ENCODE measurements around the gene SYTL1.

The SYTL1 gene, protein sequence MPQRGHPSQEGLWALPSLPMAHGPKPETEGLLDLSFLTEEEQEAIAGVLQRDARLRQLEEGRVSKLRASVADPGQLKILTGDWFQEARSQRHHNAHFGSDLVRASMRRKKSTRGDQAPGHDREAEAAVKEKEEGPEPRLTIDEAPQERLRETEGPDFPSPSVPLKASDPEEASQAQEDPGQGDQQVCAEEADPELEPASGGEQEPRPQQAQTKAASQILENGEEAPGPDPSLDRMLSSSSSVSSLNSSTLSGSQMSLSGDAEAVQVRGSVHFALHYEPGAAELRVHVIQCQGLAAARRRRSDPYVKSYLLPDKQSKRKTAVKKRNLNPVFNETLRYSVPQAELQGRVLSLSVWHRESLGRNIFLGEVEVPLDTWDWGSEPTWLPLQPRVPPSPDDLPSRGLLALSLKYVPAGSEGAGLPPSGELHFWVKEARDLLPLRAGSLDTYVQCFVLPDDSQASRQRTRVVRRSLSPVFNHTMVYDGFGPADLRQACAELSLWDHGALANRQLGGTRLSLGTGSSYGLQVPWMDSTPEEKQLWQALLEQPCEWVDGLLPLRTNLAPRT

DNA sequence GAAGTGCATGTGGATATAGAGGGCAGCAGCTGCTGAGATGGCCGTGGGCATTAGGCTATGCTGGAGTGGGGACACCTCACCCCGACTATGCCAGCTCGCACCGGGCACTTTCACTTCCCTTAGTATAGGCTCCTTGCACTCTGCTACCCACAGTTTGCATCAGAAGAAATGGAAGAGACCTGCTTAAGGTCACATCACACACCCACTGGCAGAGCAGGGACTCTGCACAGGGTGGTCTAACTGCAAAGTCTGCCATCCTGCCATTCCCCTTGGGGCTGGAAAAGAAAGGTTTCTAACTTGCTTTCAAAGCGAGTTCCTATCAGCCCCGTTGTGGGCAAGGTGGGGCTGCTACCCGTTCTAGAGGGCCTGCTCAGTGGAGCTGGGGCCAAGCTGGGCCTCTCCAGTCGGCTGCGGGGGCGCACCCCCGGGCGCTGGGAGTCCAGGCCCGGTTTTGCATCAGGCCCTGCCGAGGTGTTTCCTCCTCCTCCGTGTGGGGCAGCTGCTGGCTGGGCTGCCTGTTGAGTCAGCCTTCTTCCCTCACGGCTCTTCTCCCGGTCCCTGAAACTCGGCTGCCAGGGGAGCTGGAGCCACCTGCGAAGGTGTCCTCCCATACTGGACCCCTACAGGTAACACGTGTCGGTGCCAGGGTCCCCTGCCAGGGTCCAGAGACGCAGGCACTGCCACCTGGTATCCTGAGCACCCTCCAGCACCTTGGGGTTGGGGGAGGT, at the start of gene SYTL1:
Gene SYTL1, plus strand, starts transcription at position 498 of the 728 bp plus-strand sequence. CDS start 3,313 bp downstream, outside the sequence.
- no peak for DNase-seq (ENCODE audit: low spot score)

DNA sequence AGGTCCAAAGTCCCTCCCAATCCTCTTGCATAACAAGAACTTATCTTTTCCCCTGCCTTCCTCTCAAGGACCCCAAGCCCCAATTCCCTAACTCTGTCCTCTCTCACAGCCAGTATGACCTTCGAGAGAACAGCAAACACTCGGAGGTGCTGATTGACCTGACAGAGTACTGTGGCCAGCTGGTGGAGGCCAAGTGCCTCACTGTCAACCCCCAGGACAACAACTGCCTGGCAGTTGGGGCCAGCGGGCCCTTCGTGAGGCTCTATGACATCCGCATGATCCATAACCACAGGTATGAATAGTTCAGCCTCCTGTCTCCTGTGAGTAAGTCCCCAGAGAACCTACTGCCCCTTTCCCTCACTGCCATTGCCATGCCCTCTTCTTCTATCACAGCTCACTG, 49.7 kb upstream of the SYTL1 start:
- no peak for DNase-seq (ENCODE audit: low spot score)

DNA sequence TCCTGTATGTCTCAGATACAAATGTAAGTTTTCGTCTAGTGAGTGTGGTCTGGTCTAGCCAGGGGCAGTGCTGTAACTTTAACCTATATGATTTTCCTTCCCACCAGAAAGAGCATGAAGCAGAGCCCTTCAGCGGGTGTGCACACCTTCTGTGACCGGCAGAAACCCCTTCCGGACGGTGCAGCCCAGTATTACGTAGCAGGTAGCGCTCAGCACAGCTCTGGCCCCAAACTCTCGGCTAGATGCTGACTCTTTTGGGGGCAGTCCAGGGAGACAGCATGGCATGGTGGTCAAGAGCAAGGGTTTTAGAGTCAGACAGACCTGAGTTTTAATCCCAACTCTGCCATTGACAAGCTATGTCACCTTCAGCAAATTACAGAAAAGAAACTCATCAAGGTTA, 47.9 kb upstream of the SYTL1 start:
- no peak for DNase-seq (ENCODE audit: low spot score)

DNA sequence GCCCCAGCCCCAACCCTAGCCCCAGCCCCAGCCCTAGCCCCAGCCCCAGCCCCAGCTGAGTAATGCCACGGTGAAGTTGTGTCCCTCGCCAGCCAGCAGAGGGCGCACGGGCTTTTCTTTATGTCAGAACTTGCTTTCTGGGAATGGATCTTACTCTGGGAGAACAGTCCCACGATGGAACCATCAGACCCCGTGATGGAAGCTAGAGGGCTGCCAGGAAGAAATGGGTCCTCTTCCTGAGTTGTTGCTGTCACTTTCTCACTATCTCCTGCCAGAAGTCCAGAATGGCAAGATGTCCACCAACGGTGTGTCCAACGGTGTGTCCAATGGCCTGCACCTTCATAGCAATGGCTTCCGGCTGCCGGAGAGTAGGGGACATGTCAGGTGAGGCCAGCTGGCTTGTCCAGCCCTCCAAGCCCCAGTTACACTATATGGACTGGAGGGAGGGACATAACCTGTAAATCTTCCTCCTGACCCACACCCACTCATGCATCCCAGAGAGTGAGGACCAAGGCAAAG, 45.0 kb upstream of the SYTL1 start:
- peak; percentile 72 for DNase-seq (ENCODE audit: low spot score)

DNA sequence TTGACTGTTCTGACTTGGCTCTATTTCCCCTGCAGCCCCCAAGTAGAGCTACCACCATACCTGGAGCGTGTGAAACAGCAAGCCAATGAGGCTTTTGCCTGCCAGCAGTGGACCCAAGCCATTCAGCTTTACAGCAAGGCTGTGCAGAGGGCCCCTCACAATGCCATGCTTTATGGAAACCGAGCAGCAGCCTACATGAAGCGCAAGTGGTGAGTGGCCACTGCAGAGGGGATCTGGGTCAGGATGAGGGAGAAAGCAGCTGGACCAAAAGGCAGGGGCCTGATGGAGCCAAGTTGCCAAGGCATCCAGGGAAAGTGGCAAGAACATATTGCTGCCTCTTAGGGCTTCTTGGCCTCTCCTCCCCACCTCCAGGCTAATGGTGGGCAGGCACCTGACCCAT, 43.9 kb upstream of the SYTL1 start:
- DNase-seq (ENCODE audit: low spot score): no peak

DNA sequence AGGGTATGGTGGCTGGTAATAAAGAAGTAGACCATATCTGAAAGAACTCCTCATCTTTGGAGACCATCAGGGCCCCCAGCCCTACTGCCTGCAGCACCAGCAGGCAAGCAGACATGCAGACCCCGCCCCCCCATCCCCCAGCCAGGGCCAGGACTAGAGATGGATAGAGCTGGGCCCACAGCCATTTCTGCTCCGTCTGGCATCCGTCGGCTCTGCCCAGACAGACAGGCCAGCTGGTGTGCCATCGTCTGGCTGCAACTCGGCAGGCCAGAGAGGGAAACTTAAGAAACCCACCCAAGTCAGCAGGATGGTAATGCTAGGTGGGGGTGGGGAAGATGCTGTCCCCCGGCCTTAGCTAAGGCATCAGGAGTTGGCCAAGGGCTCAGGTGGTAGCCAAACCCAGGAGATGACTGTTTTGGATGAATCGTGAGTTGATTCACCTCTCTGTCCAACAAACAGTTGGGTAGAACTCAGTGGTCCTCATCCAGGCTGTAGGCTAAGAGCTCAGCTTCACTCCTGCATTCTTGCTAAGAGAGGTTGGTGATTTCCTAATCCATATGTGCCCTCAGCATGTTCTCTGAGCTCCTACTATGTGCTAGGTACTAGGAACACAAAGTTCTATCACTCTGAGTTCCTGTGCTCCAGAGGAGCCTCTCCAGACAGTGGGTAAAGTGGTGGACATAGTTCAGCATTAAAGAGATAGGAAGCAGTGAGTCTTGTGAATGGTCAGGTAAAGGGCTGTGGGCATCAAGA, 43.0 kb upstream of the SYTL1 start:
- no peak for DNase-seq (ENCODE audit: low spot score)

DNA sequence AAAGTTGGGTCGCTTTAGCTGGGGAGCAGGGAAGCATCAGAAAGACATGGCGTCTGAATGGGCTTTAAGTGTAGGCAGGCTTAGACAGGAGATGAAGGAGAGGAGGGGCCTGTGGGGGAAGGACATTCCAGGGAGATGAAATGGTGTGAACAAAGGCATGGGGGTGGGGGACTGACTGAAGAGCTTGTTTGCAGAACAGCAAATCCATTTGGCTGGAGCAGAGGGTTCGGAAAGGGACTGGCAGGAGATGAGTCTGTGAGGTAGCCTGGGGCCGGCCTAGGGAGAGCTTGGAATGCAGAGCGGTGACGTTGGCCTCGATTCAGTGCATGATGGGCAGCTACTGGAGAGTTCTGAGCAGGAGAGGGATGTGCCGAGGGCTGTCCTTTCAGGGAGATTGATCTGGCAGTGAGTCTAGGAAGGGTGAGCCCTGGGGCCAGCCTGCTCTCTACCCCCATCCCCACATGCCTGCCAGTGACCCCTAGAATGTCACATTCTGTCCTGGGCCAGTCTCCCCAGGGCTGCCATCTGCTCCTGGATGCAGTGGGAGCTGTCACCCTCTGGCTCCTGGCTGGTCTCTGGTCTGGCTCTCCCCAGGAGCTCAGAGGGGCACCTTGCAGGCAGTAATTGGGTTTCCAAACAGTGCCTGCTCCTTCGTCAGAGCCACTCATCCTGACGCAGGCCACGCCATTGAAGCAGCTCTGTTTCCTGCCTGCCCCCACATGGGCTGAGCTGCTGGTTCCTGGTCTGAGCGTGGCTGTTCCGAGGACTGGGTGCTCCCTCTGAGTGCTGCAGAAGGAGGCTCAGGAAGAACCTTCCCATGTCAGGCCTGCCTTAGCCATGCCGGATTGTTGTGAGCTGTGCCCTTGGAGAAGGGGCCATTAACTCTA, 42.2 kb upstream of the SYTL1 start:
- no peak for DNase-seq (ENCODE audit: low spot score)

DNA sequence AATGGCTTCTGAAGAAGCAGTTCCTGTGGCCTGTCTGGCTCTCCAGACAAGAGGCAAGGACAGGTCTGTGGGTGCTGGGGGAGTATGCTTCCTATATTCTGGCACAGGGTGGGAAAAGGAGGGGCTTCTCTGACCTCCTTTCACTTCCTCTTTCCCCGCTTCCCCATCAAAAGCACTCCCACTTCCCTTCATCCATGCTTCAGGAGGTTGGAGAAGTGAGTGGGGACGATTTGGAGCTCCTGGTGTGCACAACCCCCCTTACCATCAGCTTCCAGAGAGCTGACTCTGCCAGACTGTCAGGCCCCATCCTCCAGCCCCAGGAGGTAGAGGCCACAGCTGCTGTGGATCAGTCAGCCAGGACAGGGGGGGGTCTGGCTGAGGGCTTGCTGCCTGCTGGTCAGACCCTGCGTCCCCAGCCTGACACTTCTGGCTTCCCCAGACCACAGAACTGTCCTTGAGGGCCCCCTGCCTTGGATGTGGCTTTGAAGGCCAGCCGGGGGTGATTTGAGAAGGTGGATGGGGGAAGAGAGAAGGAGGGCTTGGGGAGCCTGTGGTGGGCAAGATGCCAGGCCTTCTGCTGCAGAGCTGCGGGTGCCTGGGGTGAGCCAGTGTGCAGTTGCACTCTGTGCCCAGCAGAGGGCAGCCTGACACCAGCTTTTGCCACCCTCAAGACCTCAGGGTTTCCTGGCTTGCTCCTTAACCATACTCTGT, 41.3 kb upstream of the SYTL1 start:
- DNase-seq (ENCODE audit: low spot score): peak; percentile 88

DNA sequence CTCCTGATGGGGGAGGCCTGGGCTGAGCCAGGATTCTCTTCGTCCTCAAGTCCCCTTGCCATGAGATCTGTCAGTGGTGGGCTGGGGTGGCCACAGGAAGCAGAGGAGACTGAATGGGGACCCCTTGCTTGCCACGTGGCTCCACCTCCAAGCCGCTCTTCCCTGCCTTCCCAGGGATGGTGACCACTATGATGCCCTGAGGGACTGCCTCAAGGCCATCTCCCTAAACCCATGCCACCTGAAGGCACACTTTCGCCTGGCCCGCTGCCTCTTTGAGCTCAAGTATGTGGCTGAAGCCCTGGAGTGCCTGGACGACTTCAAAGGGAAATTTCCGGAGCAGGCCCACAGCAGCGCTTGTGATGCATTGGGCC, 40.8 kb upstream of the SYTL1 start:
- DNase-seq (ENCODE audit: low spot score): no peak

DNA sequence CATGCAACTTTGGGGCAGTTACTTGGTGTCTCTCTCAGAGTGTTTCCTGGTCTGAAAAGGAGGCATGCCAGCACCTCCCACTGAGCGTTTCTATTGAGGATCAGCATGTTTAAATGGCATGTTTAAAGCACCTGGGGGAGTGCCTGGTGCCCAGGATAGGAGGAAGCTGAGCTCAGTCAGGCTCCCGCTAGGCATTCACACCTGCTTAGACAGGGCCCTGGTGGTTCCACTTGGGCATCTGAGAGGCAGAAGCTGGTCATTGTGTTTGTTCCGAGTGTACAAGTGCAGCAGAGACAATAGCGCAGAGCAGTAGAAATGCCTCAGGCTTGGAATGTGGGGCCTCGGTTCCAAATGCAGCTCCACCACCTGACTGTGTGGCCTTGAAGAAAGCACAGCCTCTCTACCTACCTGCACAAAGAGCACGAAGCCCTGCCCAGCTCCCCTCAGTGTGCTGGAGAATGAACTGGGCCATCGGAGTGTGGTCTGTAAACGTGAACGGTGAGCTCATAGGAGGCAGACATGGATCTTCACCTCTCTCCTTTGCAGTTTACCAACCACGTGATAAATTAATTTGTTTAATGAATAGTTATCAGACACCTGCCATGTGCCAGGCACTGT, 40.1 kb upstream of the SYTL1 start:
- no peak for DNase-seq (ENCODE audit: low spot score)

DNA sequence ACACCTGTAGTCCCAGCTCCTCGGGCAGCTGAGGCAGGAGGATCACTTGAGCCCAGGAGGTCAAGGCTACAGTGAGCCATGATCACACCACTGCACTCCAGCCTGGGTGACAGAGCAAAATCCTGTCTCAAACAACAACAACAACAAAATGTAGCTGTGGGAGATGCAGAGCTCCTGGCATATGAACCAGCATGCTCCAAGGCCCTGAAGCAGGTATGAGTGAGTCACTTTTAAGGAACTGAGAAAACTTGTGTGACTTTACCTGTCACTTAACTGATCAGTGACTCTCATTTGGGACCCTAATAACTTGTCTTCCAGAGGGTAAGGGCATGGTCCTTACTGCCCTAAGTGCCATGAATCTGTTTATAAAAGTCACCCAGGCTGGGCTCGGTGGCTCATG, 39.2 kb upstream of the SYTL1 start:
- no peak for DNase-seq (ENCODE audit: low spot score)

DNA sequence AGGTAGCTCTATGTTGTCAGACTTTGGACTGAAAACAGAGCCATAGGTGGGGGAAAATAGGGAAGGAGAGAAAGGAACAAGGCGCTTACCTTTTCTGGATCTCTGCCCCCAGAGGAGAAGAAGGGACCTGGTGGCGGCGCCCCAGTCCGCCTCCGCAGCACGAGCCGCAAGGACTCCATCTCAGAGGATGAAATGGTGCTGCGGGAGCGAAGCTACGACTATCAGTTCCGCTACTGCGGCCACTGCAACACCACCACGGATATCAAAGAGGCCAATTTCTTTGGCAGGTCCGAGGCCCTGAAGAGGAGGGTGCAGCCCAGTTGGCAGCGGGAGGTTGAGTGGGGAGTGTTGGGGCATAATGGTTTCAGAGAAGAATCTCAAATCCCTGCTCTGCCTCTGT, 38.3 kb upstream of the SYTL1 start:
- no peak for DNase-seq (ENCODE audit: low spot score)

DNA sequence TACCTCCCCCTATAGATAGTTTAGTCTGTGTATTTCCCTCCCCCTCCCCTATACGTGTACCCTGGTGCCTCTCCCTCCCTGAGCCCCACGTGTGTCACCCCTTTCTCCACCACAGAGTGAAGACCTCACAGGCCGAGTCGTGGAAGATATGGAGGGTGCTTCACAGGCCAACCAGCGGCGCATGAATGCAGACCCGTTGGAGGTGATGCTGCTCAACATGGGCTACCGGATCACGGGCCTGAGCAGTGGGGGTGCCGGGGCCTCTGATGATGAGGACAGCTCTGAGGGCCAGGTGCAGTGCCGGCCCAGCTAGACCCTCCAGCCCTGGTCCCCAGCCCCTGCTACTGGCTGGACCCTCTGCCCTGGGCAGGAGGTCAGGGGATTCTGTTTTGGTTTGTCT, 35.8 kb upstream of the SYTL1 start:
- DNase-seq (ENCODE audit: low spot score): no peak

DNA sequence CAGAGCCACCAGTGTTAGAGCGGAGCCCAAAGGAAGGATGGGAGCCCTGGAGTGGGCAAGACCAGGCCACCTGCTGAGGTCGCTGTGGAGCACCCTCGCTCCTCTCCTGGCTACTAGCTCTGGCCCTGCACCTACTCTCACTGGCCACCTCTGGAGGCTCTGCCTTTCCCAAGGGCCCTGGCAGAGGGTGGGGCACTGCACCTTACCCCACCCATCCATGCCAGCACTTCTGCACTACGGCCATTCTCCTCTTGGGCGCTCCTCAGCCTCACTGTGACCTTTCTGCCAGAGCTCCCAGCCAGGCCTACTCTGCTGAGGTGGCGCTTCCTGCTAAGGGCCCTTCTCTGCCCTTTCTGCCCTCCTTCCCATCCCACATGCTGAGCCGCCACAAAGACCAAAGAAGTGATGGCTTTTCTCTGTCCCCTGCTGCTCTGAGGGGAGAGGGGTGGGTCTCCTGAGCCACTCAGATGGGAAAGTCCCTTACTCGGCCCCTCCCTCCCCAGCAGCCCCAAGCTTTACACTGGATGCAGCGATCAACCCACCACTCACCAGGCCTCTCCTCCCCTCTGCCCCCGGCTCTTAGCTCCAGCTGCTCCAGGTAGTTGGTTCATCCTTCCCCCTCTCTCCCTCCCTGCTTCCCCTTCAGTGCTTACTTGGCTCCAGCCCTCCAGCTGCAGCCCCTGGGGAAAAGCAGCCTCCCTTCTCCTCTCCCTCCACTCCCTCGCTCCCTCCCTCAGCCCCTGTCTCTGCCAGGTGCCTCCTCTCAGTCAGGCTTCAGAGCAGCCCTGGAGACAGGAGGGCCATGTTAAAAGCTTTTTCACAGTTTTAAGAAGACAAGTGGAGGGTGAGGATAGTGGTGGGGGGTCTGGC, 34.7 kb upstream of the SYTL1 start:
- DNase-seq (ENCODE audit: low spot score): no peak

DNA sequence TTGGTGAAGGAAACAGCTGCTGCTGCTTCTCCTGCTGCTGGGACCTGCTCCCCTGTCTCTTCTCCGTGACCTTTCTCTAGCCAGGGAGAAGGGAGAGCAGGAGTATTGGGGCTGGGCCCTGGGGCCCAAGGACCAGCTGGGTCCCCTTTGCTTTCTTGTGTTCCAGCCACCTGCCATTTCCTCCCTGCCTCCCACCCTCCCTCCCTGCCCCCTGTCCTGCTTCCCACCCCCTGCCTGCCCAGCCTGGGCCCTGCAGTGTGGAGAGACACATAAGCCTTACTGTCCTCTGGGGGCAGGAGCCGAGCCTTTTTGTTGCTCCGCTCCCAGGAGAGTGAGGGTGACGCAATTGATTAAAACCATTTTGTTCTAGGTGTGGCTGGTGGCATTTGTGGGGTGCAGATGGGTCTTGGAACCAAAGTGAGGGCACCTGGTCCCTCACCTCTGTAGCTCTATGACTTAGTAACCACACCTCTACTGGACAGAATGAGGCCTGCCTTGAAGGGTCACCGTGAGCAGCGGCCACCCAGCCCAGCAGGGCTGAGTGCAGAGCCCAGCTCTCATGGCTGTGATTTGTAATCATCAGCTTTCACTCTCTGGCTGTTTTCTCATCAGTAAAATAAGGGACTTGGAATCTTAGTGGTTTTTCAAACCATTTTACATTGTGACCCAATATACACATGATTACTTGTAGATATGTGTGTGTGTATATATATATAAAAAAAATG, 33.8 kb upstream of the SYTL1 start:
- no peak for DNase-seq (ENCODE audit: low spot score)

DNA sequence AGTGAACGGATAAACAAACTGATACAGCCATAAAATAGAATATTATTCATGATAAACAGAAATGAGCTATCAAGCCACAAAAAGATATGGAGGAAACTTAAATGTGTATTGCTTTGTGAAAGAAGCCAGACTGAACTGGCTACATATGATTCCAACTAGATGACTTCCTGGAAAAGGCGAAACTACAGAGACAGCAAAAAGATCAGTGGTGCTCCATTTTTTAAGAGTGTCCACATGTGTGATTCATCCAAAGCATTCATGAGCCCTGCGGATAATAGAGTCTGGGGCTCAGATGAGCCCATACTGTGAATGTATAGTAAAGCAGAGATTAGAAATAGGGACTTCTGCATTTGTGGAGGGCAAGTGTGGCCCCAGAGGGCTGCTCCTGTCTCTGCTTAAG, 27.7 kb upstream of the SYTL1 start:
- DNase-seq (ENCODE audit: low spot score): no peak

DNA sequence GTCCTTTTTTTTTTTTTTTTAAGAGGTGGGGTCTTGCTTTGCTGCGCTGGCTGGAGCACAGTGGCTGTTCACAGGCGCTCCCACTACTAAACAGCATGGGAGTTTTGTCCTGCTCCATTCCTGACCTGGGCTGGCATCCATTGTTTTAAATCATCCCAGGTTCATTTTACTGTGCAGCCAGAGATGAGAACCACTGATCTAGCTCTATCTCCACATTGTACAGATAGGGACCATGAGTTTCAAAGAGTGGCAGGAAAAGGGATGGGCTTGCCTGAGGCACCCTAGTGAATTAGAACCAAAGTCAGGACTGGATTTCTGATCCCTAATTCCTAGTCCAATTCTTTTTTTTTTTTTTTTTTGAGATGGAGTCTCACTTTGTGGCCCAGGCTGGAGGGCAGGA, 27.1 kb upstream of the SYTL1 start:
- DNase-seq (ENCODE audit: low spot score): no peak

DNA sequence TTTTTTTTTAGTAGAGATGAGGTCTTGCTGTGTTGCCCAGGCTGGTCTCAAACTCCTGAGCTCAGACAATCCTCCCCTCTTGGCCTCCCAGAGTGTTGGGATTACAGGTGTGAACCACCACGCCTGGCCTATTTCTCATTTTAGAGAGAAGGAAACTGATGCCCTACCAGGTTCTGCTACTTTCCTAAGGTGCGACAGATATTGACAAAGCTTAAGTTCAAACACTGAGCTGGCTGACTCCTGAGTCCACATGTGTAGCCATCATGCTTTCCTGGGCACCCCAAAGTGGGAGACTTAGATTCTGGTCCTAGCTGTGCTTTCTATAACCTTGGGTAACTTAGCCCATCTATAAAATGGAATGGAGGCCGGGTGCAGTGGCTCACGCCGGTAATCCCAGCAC, 25.0 kb upstream of the SYTL1 start:
- no peak for DNase-seq (ENCODE audit: low spot score)

DNA sequence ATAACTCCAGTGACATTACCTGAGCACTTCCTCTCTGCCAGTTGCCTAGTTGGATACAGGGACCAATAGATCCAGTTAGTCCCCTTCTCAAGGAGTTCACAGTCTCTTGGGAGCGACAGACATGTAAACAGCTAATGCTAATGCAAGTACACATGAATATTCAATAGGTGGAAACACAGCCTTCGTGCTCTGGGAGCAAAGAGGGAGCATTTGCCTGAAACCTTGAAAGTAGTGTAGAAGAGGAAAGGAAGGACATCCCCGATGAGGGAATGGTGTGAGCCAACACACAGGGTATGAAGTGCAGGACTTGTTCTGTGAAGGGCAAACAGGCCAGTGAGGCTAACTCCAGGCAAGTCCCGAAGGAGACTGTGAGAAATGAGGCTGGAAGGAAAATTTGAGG, 23.7 kb upstream of the SYTL1 start:
- no peak for DNase-seq (ENCODE audit: low spot score)
